ENCODE data around the gene KPNA2. TPM values are rescaled to one million over a fixed set of nuclear protein-coding genes. Genes with fewer than 3 reads are reported as not detected.
A peak's percentile ranks its signal among the peaks of the same experiment; 100 is the strongest.

The KPNA2 gene
- polyA plus RNA-seq, 1 donor (not counting 4 experiments of a cell fraction or from before 2014, with no cell fraction given): 186 TPM

DNA sequence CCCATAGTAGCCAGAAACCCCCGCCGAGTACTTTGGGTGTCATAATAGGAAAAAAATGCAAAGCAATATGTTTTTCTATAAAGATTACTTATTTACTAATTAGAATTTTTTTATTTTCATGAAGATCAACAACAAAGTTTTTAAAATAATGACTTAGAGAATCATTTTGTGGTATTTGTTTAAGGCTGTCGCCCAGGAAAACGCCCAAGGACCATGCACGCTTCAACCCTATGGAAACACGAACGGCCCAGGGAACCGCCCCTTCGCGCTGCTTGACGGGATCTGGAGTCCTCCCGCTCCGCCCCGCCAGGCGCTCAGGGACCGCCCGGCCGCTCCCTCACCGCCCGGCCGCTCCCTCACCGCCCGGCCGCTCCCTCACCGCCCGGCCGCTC, 408 bp upstream of the KPNA2 start:
- no peak overlapping the region for H2AFZ ChIP-seq (ENCODE audit: control insufficient read depth, low read length)
- no peak overlapping the region for H3K27ac ChIP-seq (ENCODE audit: control insufficient read depth, insufficient read depth, low read length)
- no peaks in the 10 kb centered on the region for H4K20me1 ChIP-seq (ENCODE audit: control insufficient read depth, extremely low read depth, insufficient read depth, low read length)
- H3K9me1 ChIP-seq (ENCODE audit: control insufficient read depth, extremely low read depth, insufficient read depth, low read length): no peaks in the 10 kb centered on the region
- dilution Hi-C loops (cut with MboI; ENCODE audit: extremely low pct_ligation_motif_present, low sequenced_read_pairs): no loop called here
- H3K4me1 ChIP-seq (ENCODE audit: control insufficient read depth, extremely low read depth, insufficient read depth, low read length): peaks cover 16% of the 10 kb centered on the region
- H3K9ac ChIP-seq (ENCODE audit: control insufficient read depth, extremely low read depth, insufficient read depth, low read length): no peak overlapping the region
- H3K4me2 ChIP-seq (ENCODE audit: control insufficient read depth, extremely low read depth, insufficient read depth, low read depth, low read length): peak overlapping the region; percentile 74
- FAIRE-seq (no peak), DNase-seq (ENCODE audit: low read depth, low spot score) (no peak)
- no peaks in the 10 kb centered on the region for H3K27me3 ChIP-seq (ENCODE audit: control insufficient read depth, extremely low read depth, insufficient read depth, low read length)
- H3K79me2 ChIP-seq (ENCODE audit: control insufficient read depth, insufficient read depth, low read length): peaks cover 36% of the 10 kb centered on the region
- peaks cover 7 to 12% of the 10 kb centered on the region in 2 experiments for H3K36me3 ChIP-seq (ENCODE audit: control insufficient read depth in 2 of 2, extremely low read depth in 1 of 2, insufficient read depth in 2 of 2, low read length in 2 of 2)
- TF ChIP-seq EZH2 (IDR thresholded peaks at IDR 0.05; ENCODE audit: low read length) (no peak), CTCF (optimal IDR thresholded peaks at IDR 0.05 in 1 of 3, IDR thresholded peaks at IDR 0.05 in 1 of 3, conservative IDR thresholded peaks at IDR 0.05 in 1 of 3; ENCODE audit: extremely low read depth in 1 of 3, insufficient read depth in 2 of 3, low read length in 3 of 3) (no peak)
- H3K9me3 ChIP-seq (ENCODE audit: control insufficient read depth, low read depth, low read length): no peaks in the 10 kb centered on the region
- H3K4me3 ChIP-seq (ENCODE audit: control insufficient read depth in 2 of 3, extremely low read depth in 1 of 3, insufficient read depth in 2 of 3, low read depth in 1 of 3, low read length in 3 of 3): peak overlapping the region in 2 of 3 experiments; percentile 50 to 57

- no peaks in the 10 kb centered on the region for H4K20me1 ChIP-seq (ENCODE audit: control insufficient read depth, extremely low read depth, insufficient read depth, low read length)
- dilution Hi-C loops (cut with MboI; ENCODE audit: extremely low pct_ligation_motif_present, low sequenced_read_pairs): no loop called here
- peak overlapping the region; percentile 87 for H3K27ac ChIP-seq (ENCODE audit: control insufficient read depth, insufficient read depth, low read length)
- FAIRE-seq: no peak
- peaks cover 43% of the 10 kb centered on the region for H3K79me2 ChIP-seq (ENCODE audit: control insufficient read depth, insufficient read depth, low read length)
- no peak overlapping the region for H2AFZ ChIP-seq (ENCODE audit: control insufficient read depth, low read length)
- H3K9ac ChIP-seq (ENCODE audit: control insufficient read depth, extremely low read depth, insufficient read depth, low read length): peak overlapping the region; percentile 95
- peak overlapping the region; percentile 78 to 100 (median 79) for H3K4me3 ChIP-seq (ENCODE audit: control insufficient read depth in 2 of 3, extremely low read depth in 1 of 3, insufficient read depth in 2 of 3, low read depth in 1 of 3, low read length in 3 of 3)
- H3K27me3 ChIP-seq (ENCODE audit: control insufficient read depth, extremely low read depth, insufficient read depth, low read length): no peaks in the 10 kb centered on the region
- peak overlapping the region; percentile 78 for H3K4me2 ChIP-seq (ENCODE audit: control insufficient read depth, extremely low read depth, insufficient read depth, low read depth, low read length)
- no peaks in the 10 kb centered on the region for H3K9me1 ChIP-seq (ENCODE audit: control insufficient read depth, extremely low read depth, insufficient read depth, low read length)
- no peak for TF ChIP-seq CTCF (optimal IDR thresholded peaks at IDR 0.05 in 1 of 3, IDR thresholded peaks at IDR 0.05 in 1 of 3, conservative IDR thresholded peaks at IDR 0.05 in 1 of 3; ENCODE audit: extremely low read depth in 1 of 3, insufficient read depth in 2 of 3, low read length in 3 of 3)
- TF ChIP-seq EZH2 (IDR thresholded peaks at IDR 0.05; ENCODE audit: low read length): no peak
- peaks cover 16% of the 10 kb centered on the region for H3K4me1 ChIP-seq (ENCODE audit: control insufficient read depth, extremely low read depth, insufficient read depth, low read length)
- H3K9me3 ChIP-seq (ENCODE audit: control insufficient read depth, low read depth, low read length): no peaks in the 10 kb centered on the region
- no peak for DNase-seq (ENCODE audit: low read depth, low spot score)
- H3K36me3 ChIP-seq (ENCODE audit: control insufficient read depth in 2 of 2, extremely low read depth in 1 of 2, insufficient read depth in 2 of 2, low read length in 2 of 2): peaks cover 19% of the 10 kb centered on the region in 2 experiments
These were observed 991 bp downstream of the KPNA2 start for GRCh38 chr17:68036304-68037147.

Measured in keratinocyte (primary cell).